BE2C (cell line): Measurements from ENCODE around the gene SEC22B. TPM values are rescaled to one million over a fixed set of nuclear protein-coding genes. Genes with fewer than 3 reads are reported as not detected.
"Not testable (repeated sequence)": the region's sequence is repeated elsewhere in the genome, so short reads cannot be mapped to it uniquely, and the experiment has no call there.

ENCODE experiments used
- DNase-seq: peaks from one replicate; pipeline ENCODE4 v3.0.0-alpha.2; 2020
- H3K27me3 ChIP-seq: fragments of 250-450 bp; sonication (Bioruptor Pico); 2 replicates; pipeline ENCODE4 v1.5.1; 2020; ENCODE audit warnings: mild to moderate bottlenecking
- H3K36me3 ChIP-seq: fragments of 250-450 bp; sonication (Bioruptor Pico); 2 replicates; pipeline ENCODE4 v1.5.1; 2020; ENCODE audit warnings: mild to moderate bottlenecking
- H3K4me1 ChIP-seq: fragments of 250-450 bp; sonication (Bioruptor Pico); 2 replicates; pipeline ENCODE4 v1.5.1; 2020
- H3K4me3 ChIP-seq: 2 replicates; pipeline ENCODE4 v1.5.1; 2011; ENCODE audit warnings: low read depth, low read length
- H3K9me3 ChIP-seq: fragments of 250-450 bp; sonication (Bioruptor Pico); 2 replicates; pipeline ENCODE4 v1.5.1; 2020
- CTCF ChIP-seq: IDR thresholded peaks from 2 replicates; pipeline ENCODE4 v1.5.1; 2012; ENCODE audit warnings: mild to moderate bottlenecking, low read depth, low read length
- polyA plus RNA-seq: library from polyadenylated mRNA; unstranded; fragments of >200 nt; gene quantifications from one replicate; pipeline ENCODE4 v1.2.1, GENCODE V29; 2012; ENCODE audit warnings: low read depth, missing spikeins; ENCODE audit not compliant: insufficient read length, insufficient read depth

SEC22B gene
- 22.2 TPM for polyA plus RNA-seq

GRCh38 chr1:120176092-120176855, at the start of gene SEC22B:
Gene SEC22B (minus strand): TSS chr1:120176520. CDS start chr1:120176381, 139 bp downstream.
- Histone ChIP-seq H3K9me3 (no peaks in the 10 kb centered on the region), H3K4me1 (peaks cover 6% of the 10 kb centered on the region), H3K4me3 (peak within 1 kb of the TSS; percentile 85), H3K27me3 (no peaks in the 10 kb centered on the region), H3K36me3 (no peaks in the 10 kb centered on the region)
- no peak for TF ChIP-seq CTCF
- DNase-seq = peak; percentile 88

- H3K36me3 ChIP-seq, H3K4me1 ChIP-seq: not testable (repeated sequence)
Observed at GRCh38 chr1:120217933-120218332, 41.6 kb upstream of the SEC22B start.

GRCh38 chr1:120217175-120217929, 41.0 kb upstream of the SEC22B start:
- not testable (repeated sequence) for H3K27me3 ChIP-seq, H3K4me1 ChIP-seq, H3K9me3 ChIP-seq, H3K4me3 ChIP-seq, H3K36me3 ChIP-seq, DNase-seq

More at GRCh38 chr1:120217933-120218332, 41.6 kb upstream of the SEC22B start:
- H3K9me3 ChIP-seq, DNase-seq, H3K4me3 ChIP-seq, H3K27me3 ChIP-seq: not testable (repeated sequence)

- H3K4me3 ChIP-seq, H3K27me3 ChIP-seq, H3K9me3 ChIP-seq, DNase-seq, H3K4me1 ChIP-seq, H3K36me3 ChIP-seq: not testable (repeated sequence)
Observed at GRCh38 chr1:120213606-120214005, 37.3 kb upstream of the SEC22B start.

- H3K27me3 ChIP-seq, H3K9me3 ChIP-seq, H3K36me3 ChIP-seq, H3K4me1 ChIP-seq, DNase-seq, H3K4me3 ChIP-seq: not testable (repeated sequence)
Observed at GRCh38 chr1:120210754-120211153, 34.4 kb upstream of the SEC22B start.

- H3K4me1 ChIP-seq, H3K27me3 ChIP-seq, H3K9me3 ChIP-seq, H3K36me3 ChIP-seq: not testable (repeated sequence)
- peak overlapping the region; percentile 58 for H3K4me3 ChIP-seq
- DNase-seq = peak; percentile 39
Observed at GRCh38 chr1:120196863-120197775, 20.8 kb upstream of the SEC22B start.

- DNase-seq, H3K27me3 ChIP-seq, H3K4me1 ChIP-seq, H3K4me3 ChIP-seq, H3K9me3 ChIP-seq, H3K36me3 ChIP-seq: not testable (repeated sequence)
Observed at GRCh38 chr1:120188626-120189025, 12.3 kb upstream of the SEC22B start.

- not testable (repeated sequence) for DNase-seq, H3K4me3 ChIP-seq, H3K27me3 ChIP-seq, H3K9me3 ChIP-seq, H3K4me1 ChIP-seq, H3K36me3 ChIP-seq
Observed at GRCh38 chr1:120182176-120182707, 5.9 kb upstream of the SEC22B start.

GRCh38 chr1:120179811-120180690, 3.7 kb upstream of the SEC22B start:
- H3K4me1 ChIP-seq, H3K36me3 ChIP-seq, H3K27me3 ChIP-seq, H3K9me3 ChIP-seq: not testable (repeated sequence)
- peak; percentile 86 for DNase-seq
- peak overlapping the region; percentile 17 for H3K4me3 ChIP-seq
